GM20431 (cell line): ENCODE data around the gene EVX1.

ENCODE experiments used
- in situ Hi-C: fragments of 300-500 bp; cut with MseI, MboI; formaldehyde crosslinking; loops from one replicate; pipeline ENCODE4 v1.15.0; 2020; ENCODE audit warnings: low sequenced_read_pairs; ENCODE audit not compliant: unreplicated experiment

EVX1 gene

DNA sequence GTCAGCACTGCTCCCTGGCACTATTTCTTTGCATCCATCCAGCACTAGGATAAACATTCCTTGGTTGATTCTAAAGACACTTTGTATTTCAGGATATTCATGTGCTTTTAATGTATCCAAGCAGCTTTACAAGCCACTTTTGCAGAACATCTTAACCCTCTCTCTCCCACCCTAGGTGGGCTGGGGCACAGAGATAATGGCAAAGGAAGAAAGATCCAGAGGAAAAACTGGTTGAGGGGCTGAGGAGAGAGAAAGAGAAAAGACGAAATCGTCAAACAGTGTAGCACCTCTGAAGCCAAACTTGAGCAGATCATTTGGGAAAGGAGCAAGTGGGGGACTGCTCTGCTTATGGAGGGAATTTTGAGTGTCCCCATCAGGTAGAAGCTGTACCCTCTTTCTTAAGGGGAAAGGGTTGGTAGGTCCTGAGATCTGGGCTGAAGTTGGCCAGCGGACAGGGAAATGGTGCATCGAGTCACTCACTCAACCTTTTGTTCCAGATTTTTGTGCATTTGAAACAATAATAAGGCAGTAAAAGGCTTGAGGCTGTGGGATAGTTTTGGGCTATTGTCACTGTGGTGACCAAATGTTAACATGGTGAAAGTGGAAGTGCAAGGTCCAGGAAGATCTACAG lies 38.5 kb upstream of the EVX1 start:
- in situ Hi-C loops = loop anchor here (10.0 to 25.0 kb wide), 2 partner anchors 358 to 721 kb away; no protein-coding TSS in a partner anchor

DNA sequence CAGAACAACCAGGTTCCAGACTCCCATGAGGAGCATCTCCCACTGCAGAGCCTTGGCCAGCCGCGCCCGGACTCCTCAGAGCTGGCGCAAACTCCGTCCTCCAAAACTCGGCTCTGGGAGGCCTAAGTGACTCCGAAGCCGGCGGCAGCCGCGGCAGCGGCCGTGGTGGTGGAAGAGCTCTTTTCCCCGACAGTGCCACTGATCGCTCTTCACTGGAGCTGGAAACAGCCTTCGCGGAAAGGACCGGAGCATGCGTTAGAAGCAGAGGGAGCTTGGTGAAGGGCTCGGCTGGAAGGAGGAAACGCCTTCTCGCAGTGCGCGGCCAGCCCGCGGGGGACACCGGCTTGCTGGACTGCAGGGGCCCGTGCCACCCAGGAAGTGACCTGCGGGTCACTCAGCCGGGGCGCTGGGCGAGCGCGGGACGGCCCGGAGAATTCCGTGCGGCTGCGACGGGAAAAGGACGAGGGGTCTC lies 37.7 kb upstream of the EVX1 start:
- in situ Hi-C loops = loop anchor here (10.0 to 25.0 kb wide), 2 partner anchors 357 to 720 kb away; no protein-coding TSS in a partner anchor

DNA sequence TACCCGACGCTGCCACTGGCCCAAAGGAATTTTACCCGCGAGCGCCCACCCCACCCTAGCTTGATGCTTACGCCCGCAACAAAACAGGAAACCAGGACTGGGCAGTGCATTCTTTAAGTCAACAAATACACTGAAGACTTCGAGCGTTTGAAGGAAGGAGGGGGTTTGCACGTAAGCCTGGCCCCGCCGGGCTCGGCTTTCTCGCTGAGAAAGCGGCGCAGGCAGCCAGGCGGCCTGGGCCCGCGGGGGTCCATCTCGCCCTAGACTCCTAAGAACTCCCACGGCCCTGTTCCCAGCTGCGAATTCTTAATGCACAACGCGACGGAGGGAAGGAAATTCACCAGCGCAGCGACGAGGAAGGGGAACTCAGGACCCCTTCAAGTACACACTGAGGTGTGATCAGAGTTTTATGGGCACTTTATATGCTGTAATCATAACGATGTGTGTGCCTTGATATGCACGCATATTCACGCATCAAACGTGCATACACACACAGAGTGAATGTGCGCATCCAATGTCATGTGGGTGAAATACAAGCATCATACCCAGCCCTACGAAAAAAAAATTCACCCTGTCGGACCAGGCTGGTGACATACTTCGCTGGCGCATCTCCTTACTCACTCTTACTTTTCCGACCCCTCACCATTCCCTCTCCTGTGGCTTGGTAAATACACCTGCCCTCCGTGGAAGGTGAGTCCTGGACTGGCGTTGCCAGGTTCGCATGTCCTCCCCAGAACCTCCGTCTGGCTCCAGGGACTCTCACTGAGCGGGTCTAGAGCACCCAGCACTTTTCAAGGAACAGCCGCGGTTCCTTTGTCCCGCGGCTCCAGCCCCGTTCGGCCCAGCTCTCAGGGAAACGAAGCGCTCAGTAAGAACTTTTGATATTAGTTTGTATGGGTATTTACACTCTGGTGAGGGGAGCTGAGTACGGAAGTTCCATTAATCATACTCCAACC lies 37.0 kb upstream of the EVX1 start:
- in situ Hi-C loops = loop anchor here (10.0 to 25.0 kb wide), 2 partner anchors 357 to 719 kb away; no protein-coding TSS in a partner anchor

DNA sequence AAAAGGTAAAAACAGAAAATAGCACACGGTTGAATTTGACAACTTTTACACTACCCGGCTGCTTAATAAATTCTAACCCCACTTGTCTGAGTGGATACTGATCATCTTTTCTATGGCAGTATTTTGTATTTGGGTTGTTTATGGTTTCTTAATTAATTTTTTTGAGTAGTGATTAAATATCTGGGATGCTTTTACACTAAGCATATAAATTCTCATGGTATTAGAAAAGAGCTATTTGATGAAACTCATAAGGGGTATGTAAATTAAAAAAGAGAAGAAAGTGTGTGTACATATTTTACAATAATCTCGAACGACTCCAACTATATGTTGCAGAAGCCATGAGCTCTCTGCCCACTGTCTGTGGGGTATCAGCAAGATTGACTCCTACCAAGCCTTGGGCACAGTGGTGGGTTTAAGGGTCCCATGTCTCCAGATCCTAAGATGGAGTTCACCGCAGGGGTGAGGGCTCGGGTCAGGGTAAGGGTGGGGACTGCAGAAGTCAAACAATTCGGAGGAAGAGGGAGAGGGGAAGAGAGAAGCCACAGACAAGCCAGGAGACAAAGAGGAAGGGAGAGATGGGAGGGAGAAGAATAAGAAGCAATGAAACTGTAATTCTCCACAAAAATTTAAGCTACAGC lies 35.1 kb upstream of the EVX1 start:
- in situ Hi-C loops = loop anchor here (10.0 to 25.0 kb wide), 2 partner anchors 355 to 717 kb away; no protein-coding TSS in a partner anchor

DNA sequence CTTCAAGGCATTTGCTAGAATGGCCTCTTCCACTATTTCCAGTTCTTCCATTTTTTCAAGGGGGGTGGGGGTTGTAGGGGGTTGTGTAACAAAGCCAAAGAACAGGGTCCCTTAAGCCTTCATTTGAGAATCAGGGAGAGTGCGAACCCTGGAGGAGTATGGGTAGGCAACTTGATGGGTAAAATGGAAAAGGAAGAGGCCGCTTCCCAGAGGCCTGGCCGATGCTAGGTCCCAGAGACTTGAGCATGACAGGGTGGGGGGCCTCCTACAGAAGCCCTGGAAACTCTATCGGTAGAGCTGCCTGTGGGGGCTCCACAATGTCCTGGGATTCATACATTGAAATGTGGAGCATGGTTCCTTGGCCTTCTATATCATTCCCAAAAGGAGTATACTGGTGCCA lies 33.6 kb upstream of the EVX1 start:
- in situ Hi-C loops = loop anchor here (10.0 to 25.0 kb wide), 2 partner anchors 353 to 716 kb away; no protein-coding TSS in a partner anchor

DNA sequence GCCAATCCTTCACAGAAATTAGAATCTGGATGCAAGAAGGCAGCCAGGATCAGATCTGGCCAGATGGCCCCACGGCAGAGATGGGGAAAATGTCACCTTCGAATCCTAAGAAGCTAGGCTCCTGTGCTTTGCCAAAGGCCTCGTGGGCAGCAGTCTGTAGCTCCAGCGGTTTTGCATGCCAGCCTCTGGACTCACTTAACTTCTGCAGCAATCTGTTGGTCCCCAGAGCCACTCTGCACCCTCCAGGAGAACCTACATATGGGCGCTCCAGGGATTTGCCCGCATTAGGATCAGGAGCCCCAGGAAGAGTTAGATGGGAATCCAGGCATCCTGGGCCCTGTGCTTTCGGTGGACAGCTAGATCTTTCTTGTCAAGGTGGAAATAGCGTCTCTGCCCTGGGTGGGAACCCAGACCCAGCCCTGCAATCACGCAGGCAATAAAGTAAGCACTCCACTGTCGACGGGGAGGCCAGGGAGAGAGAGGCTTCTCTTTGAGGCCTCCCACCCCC lies 32.6 kb upstream of the EVX1 start:
- in situ Hi-C loops = loop anchor here (10.0 to 25.0 kb wide), 2 partner anchors 352 to 715 kb away; no protein-coding TSS in a partner anchor

DNA sequence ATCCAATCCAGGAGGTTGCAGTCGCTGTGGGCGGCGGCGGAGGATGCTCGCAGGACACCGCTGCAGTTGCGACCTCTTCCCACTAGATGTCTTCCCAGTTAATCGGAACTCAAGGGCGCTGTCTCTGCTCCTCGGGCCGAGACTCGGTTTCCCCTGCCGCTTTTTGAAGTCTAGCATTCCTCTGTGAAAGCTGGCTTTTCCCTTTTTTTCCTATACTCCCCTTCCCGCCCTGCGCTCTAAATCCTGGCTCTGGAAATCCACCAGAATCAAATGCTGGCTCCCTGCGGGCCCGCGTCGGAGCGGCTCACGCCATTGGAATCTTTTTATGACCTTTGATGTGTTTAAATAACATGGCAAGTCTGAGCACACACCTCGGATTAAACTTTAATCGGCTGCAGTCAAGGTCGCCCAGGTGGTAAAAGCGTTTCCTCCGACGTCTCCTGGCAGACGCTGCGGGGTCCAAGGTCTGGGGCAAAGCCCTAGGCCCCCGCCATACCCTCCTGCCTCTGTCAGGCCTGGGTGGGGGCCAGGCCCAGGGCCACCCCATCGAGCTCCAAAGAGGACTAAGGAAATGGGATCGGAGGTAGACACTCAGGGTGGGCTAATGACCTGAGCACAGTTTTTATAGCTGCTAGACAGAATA lies 32.0 kb upstream of the EVX1 start:
- in situ Hi-C loops = loop anchor here (25.0 kb wide), 1 partner anchor 352 kb away; no protein-coding TSS in a partner anchor

DNA sequence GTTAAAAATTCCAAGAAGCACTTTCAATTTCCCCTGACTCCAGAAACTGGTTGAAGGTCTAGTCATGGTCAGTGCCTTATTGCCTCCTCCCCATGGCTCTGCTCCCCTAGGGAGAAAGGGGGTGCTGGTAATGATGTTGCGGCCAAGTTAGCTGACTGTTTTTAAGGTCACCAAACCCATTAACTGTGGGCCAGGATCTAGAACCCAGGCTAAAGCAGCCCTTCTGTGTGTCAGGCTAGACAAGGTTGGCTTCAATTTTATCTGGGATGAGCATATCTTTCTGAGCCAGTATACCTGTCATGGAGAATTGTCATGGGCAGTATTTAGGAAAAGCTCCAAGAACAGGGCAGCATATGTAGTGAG lies 31.5 kb upstream of the EVX1 start:
- in situ Hi-C loops = loop anchor here (25.0 kb wide), 1 partner anchor 351 kb away; no protein-coding TSS in a partner anchor

DNA sequence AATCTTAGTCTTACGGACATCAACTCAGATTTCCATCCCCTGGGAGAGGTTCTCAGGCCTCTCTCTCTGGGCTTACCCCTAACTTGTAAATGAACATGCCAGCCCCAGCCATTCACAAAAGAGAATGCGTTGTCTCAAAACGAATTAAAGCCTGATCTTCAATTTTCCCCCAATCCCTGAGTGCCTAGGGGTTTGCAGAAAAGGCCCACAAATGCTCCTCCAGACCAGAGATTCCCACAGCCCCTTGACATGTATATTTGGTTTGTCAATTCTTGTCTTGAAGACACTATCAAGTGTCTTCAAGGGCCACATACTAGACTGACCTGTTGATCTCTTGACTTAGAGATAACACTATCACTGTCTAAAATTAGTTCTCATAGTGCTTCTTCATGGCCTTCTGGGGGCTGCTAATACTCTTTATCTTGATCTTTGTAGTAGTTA lies 30.8 kb upstream of the EVX1 start:
- in situ Hi-C loops = loop anchor here (25.0 kb wide), 1 partner anchor 351 kb away; no protein-coding TSS in a partner anchor

DNA sequence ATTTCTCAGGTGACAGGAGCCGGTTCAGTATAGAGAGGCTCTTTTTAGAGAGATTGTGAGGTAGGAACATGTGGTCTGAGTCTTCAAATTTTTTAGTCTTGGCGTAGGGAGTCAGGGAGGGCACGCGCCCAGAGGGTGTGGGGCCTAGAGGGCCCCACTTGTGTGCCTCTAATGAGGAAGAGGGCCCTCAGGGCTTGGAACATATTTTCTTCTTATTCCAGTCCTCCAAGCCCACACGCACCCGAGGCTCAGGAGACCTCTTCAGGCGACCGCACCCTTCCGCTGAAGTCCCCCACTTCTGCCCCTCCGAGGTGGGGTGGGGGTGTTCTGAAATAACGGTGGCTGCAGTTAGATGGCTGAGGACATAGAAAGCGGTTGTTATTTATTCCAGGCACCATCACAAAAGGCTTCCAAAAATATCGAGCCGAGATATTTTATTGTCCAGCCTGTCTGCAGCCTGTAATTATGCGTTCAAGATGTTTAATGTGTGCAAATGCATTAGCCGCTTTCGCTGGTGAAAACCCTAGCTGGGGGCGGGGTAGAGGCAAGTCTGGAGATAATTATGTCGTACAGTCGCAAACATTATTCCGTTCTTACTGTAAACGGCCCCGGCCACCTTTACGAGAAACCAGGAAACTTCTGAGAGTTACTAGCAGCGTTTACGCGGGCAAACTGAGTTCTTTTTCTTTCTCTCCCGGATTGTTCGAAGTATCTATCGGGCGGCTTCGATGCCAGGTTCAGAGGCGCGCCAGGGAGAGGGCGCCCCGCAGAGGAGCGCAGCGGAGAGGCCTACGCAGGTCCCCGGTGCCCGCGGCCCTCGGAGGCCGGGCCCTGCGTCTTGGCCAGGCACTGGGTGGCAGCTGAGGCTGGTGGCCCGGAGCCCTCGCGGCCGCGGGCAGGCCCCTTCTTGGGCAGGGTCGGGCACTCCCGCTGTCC lies 29.8 kb upstream of the EVX1 start:
- in situ Hi-C loops = loop anchor here (25.0 kb wide), 1 partner anchor 350 kb away; no protein-coding TSS in a partner anchor

DNA sequence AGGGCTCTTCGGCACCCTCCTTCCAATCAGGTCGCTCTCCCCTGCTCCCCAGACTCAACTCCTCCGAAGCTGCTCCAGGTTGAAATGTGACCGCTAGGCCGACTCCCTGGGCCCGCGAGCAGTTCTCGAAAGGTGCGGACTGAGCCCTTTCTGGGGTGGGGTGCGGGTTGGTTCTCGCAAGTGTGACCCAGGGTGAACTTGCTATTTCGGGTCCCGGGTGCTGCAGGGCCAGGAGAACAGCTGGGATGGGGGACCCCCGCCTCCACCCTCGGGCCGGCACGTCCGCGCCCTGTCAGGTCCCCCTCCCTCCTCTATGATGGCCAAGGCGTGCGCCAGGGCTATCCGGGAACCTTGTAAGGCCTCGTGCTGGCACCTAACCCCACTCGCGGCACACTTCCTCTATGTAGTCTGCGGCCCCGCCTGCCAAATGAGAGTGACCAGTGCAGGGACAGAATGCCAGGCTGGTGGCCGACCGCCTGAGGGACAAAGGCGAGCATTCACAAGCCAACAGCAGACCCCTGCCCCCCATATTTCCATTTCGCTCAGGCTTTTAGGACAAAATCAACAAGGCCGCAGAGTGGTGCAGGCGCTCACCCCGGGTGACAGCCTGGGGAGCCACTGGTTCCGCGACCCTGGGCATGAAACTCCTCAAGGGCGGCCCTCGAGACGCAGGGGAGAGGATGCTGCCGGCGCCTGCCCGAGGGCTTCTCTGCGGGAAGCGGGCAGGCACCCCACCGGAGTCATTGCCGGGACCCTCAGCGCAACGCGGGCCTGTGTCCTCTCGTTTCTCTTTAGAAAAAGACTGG lies 29.0 kb upstream of the EVX1 start:
- in situ Hi-C loops = loop anchor here (25.0 kb wide), 1 partner anchor 349 kb away; no protein-coding TSS in a partner anchor

DNA sequence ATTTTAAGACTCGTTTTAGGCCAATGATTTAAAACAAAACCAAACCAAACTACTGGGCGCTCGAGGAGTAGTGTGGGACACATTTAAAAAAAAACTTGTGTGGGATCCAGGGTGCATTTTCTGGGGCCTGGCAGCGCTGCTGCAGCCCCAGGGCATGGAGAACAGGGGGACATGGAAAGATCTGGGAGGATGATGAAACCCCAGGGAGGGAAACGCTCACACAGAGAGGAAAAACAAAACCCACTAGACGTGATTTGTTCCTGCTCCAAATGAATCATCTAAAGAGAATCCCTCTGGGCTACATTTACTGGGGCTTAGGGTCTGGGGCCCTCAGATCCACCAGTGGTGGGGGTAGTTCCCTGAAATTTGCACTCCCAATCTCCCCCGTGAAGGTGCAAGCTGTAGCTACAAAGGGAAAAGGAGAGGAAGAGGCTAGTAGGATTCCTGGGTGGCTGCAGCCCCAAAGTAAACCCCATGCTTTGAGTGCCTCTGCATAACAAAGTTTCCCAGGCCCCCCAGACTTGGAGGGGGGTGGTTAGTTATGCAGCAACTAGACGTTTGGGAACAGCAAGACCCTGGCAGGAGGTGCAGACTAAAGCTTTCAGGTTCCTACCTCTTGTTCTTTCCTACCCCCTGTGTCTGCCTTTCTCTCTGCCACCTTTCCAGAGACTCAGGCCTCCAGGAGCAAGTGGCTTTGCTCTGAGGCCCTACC lies 28.2 kb upstream of the EVX1 start:
- in situ Hi-C loops = loop anchor here (25.0 kb wide), 1 partner anchor 348 kb away; no protein-coding TSS in a partner anchor

DNA sequence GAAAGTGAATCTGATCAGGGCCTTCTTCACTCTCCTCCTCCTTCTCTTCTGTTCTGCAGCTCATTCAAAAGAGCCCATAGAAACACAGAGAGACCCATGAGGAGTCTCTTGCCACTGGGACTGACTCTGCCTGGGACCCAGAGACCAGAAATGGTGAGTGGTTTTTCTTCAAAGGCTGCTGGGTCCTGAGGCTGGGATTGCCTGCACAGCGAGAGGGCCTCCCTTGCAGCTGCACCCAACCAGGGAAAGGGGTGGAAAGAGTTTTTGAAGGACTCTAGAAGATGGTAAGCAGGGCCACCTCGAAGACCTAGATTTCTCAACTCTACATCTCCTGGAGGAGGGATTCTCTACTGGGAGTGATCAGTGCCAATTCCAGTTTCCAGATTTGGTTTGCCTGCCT lies 27.2 kb upstream of the EVX1 start:
- in situ Hi-C loops = loop anchor here (25.0 kb wide), 1 partner anchor 347 kb away; no protein-coding TSS in a partner anchor

DNA sequence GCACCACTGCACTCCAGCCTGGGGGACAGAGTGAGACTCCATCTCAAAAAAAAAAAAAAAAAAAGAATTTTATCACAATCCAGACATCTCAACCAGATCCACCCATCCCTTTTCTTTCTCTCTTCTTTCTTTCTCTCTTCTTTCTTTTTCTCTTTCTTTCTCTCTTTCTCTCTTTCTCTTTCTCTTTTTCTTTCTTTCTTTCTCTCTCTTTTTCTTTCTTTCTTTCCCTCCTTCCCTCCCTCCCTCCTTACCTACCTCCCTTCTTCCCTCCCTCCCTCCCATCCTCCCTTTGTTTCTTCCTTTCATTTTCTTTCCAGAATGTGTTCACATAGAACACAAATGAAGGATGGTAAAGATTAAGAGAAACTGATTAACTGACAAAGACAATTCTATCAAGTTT lies 24.7 kb upstream of the EVX1 start:
- in situ Hi-C loops = loop anchor here (25.0 kb wide), 1 partner anchor 344 kb away; no protein-coding TSS in a partner anchor

DNA sequence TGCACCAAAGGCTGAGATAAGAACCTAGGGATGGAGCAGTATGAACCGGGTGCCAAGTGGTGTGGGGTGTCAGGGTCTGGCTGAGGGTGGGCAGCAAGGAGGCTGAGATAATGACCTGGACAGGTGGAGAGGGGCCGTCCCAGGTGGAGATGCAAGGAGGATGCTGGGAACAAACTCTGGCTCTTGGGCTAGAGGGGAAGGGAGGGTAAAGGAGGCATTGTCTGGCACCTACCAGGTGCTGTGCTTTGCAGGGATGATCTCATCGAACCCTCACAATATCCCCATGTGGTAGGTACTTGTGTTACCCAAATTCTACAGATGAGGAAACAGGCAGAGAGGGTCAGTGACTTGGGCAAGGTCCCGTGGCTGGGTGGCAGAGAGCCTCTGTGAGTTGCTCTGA lies 22.8 kb upstream of the EVX1 start:
- in situ Hi-C loops = loop anchor here (25.0 kb wide), 1 partner anchor 342 kb away; no protein-coding TSS in a partner anchor

DNA sequence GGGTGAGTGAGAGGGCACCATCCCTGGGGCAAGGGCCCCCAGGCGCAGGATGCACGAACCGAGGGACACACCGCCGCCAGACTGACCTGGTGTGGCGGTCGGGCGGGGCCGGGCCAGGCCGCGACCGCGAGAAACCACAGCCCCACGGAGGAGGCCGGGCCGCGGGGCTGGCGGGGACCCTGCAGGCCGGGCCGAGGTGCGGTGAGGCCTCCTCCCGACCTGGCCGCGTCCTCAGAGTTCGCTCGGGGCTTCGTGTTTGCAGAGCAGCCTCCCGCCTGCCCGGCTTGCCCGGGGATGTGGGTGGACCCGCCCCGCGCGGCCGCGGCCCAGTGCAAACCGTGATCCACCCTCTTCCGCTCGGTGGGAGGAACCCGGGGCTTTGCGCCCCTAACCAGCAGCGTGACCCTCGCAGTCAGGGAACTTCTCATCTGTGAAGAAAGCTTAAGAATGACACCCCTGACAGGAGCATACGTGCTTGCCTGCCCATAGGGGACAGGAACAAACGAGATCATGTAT lies 22.1 kb upstream of the EVX1 start:
- in situ Hi-C loops = loop anchor here (25.0 kb wide), 1 partner anchor 342 kb away; no protein-coding TSS in a partner anchor
